H1 (cell line): ENCODE measurements around the gene TC2N. TPM values are rescaled to one million over a fixed set of nuclear protein-coding genes. Genes with fewer than 3 reads are reported as not detected.

Experiments used
- CTCF ChIA-PET: fragments of 300-600 bp; sonication (Branson Sonifier 250); formaldehyde crosslinking; loops from one replicate; lab custom pipeline; 2021; ENCODE audit not compliant: partially characterized antibody; lab: Charles Lee
- POLR2A ChIA-PET: fragments of 300-600 bp; sonication (Branson Sonifier 250); formaldehyde crosslinking; loops from one replicate; lab custom pipeline; 2021; ENCODE audit warnings: inconsistent platforms; ENCODE audit not compliant: partially characterized antibody; lab: Charles Lee
- DNase-seq, 2 experiments: peaks; one replicate each; pipeline versions ENCODE4 v3.0.0 to v3.0.0-alpha.2; 2010 to 2022; ENCODE audit warnings: low spot score in 2 of 2, low read depth in 1 of 2, mixed read lengths in 1 of 2
- FAIRE-seq: peaks from 2 replicates; lab custom pipeline; 2011; peaks lifted over from hg19 to GRCh38; lab: Jason Lieb, UNC
- H2AFZ ChIP-seq: 2 replicates; pipeline ENCODE4 v1.8.1; 2012; ENCODE audit warnings: low read length, inconsistent platforms
- H2AK5ac ChIP-seq: 2 replicates; pipeline ENCODE4 v1.6.1; 2013; ENCODE audit warnings: low read depth, low read length
- H2BK120ac ChIP-seq: replicated peaks from 2 replicates; pipeline ENCODE3; 2013; ENCODE audit warnings: low read depth, low read length, inconsistent platforms
- H2BK12ac ChIP-seq: 2 replicates; pipeline ENCODE4 v1.6.1; 2013; ENCODE audit warnings: low read depth, low read length
- H2BK15ac ChIP-seq: 2 replicates; pipeline ENCODE4 v1.6.1; 2013; ENCODE audit warnings: low read length
- H2BK20ac ChIP-seq: 2 replicates; pipeline ENCODE4 v1.6.1; 2013; ENCODE audit warnings: low read length
- H2BK5ac ChIP-seq: 2 replicates; pipeline ENCODE4 v1.6.1; 2013; ENCODE audit warnings: low read depth, low read length
- H3K14ac ChIP-seq: 2 replicates; pipeline ENCODE4 v1.6.1; 2013; ENCODE audit warnings: inconsistent platforms; ENCODE audit not compliant: insufficient read length
- H3K18ac ChIP-seq: 2 replicates; pipeline ENCODE4 v1.6.1; 2013; ENCODE audit warnings: low read length; ENCODE audit errors: extremely low read depth
- H3K23ac ChIP-seq: 2 replicates; pipeline ENCODE4 v1.6.1; 2013; ENCODE audit warnings: inconsistent platforms; ENCODE audit not compliant: insufficient read length
- H3K23me2 ChIP-seq: 2 replicates; pipeline ENCODE4 v1.6.1; 2013; ENCODE audit warnings: low read depth, low read length
- H3K27ac ChIP-seq: 2 replicates; pipeline ENCODE4 v1.6.1; 2011; ENCODE audit warnings: low read depth, low read length, inconsistent platforms
- H3K27me3 ChIP-seq, 4 experiments: replicated peaks in 1 of 4; 1 replicate in 1 of 4; 2 replicates in 3 of 4; pipeline versions ENCODE4 v1.6.1 to v1.8.1; 2011 to 2013; ENCODE audit warnings: low read length in 3 of 4, mild to moderate bottlenecking in 3 of 4, inconsistent platforms in 2 of 4, mixed read lengths in 2 of 4, moderate library complexity in 1 of 4; ENCODE audit not compliant: control insufficient read depth in 3 of 4, insufficient read depth in 3 of 4; ENCODE audit errors: extremely low read depth in 1 of 4
- H3K36me3 ChIP-seq, 4 experiments: 2 replicates each; pipeline versions ENCODE4 v1.6.1 to v1.8.1; 2011 to 2013; ENCODE audit warnings: mild to moderate bottlenecking in 4 of 4, low read length in 3 of 4, moderate library complexity in 2 of 4, control low read depth in 1 of 4, inconsistent platforms in 1 of 4; ENCODE audit not compliant: insufficient read depth in 4 of 4, control insufficient read depth in 2 of 4
- H3K4ac ChIP-seq: replicated peaks from 2 replicates; pipeline ENCODE3; 2013; ENCODE audit warnings: low read length, low read depth, mixed read lengths, inconsistent platforms; ENCODE audit not compliant: insufficient read length
- H3K4me1 ChIP-seq, 4 experiments: replicated peaks in 1 of 4; 1 replicate in 1 of 4; 2 replicates in 3 of 4; pipeline versions ENCODE4 v1.6.1 to v1.8.1; 2011 to 2013; ENCODE audit warnings: low read length in 3 of 4, inconsistent platforms in 2 of 4, mixed read lengths in 1 of 4; ENCODE audit not compliant: insufficient read depth in 4 of 4, control insufficient read depth in 3 of 4
- H3K4me2 ChIP-seq, 2 experiments: 2 replicates each; pipeline versions ENCODE4 v1.6.1 to v1.8.1; 2011 to 2013; ENCODE audit warnings: low read depth in 2 of 2, low read length in 2 of 2, control low read depth in 1 of 2, inconsistent platforms in 1 of 2, mild to moderate bottlenecking in 1 of 2; ENCODE audit not compliant: insufficient read depth in 1 of 2
- H3K4me3 ChIP-seq, 4 experiments: fragments of 200-600, 300-600 bp in 1 of 4; sonication (generic), shearing (Covaris generic), sonication (Bioruptor Twin) in 1 of 4; 2 replicates each; pipeline versions ENCODE4 v1.5.1 to v1.8.1; 2011 to 2016; ENCODE audit warnings: low read length in 4 of 4, low read depth in 3 of 4, control low read depth in 2 of 4, inconsistent platforms in 2 of 4, mild to moderate bottlenecking in 2 of 4, mixed read lengths in 1 of 4, moderate library complexity in 1 of 4; ENCODE audit not compliant: insufficient read depth in 2 of 4; ENCODE audit errors: extremely low read depth in 1 of 4
- H3K56ac ChIP-seq: replicated peaks from 2 replicates; pipeline ENCODE3; 2013; ENCODE audit warnings: low read depth, mild to moderate bottlenecking, mixed read lengths, low read length, inconsistent platforms; ENCODE audit not compliant: insufficient read length
- H3K79me1 ChIP-seq: 2 replicates; pipeline ENCODE4 v1.6.1; 2013; ENCODE audit warnings: low read depth, low read length, control low read depth
- H3K79me2 ChIP-seq, 2 experiments: 2 replicates each; pipeline versions ENCODE4 v1.6.1 to v1.8.1; 2012 to 2013; ENCODE audit warnings: low read length in 2 of 2, mild to moderate bottlenecking in 2 of 2, inconsistent platforms in 1 of 2; ENCODE audit not compliant: insufficient read depth in 2 of 2, control insufficient read depth in 1 of 2
- H3K9ac ChIP-seq, 4 experiments: replicated peaks in 1 of 4; 1 replicate in 1 of 4; 2 replicates in 3 of 4; pipeline versions ENCODE4 v1.6.1 to v1.8.1; 2011 to 2013; ENCODE audit warnings: low read depth in 3 of 4, low read length in 3 of 4, control low read depth in 2 of 4, mild to moderate bottlenecking in 2 of 4, moderate library complexity in 2 of 4, inconsistent platforms in 1 of 4; ENCODE audit errors: extremely low read depth in 1 of 4
- H3K9me3 ChIP-seq, 2 experiments: 2 replicates each; pipeline versions ENCODE4 v1.6.1 to v1.8.1; 2012 to 2013; ENCODE audit warnings: mild to moderate bottlenecking in 2 of 2, moderate library complexity in 2 of 2, control low read depth in 1 of 2, inconsistent platforms in 1 of 2, low read depth in 1 of 2, low read length in 1 of 2, mixed read lengths in 1 of 2; ENCODE audit not compliant: insufficient read depth in 2 of 2
- H4K20me1 ChIP-seq, 2 experiments: replicated peaks in 1 of 2; 2 replicates each; pipeline versions ENCODE3 to v1.8.1; 2011 to 2013; ENCODE audit warnings: inconsistent platforms in 2 of 2, low read length in 2 of 2, mild to moderate bottlenecking in 1 of 2; ENCODE audit not compliant: insufficient read depth in 2 of 2, control insufficient read depth in 1 of 2
- H4K5ac ChIP-seq: 2 replicates; pipeline ENCODE4 v1.6.1; 2013; ENCODE audit warnings: low read length, low read depth, mixed read lengths, inconsistent platforms; ENCODE audit not compliant: insufficient read length
- H4K8ac ChIP-seq: 2 replicates; pipeline ENCODE4 v1.8.0; 2013; ENCODE audit warnings: mild to moderate bottlenecking, moderate library complexity, low read length, inconsistent platforms; ENCODE audit not compliant: insufficient read depth; ENCODE audit errors: extremely low read depth
- H4K91ac ChIP-seq: replicated peaks from 2 replicates; pipeline ENCODE3; 2013; ENCODE audit warnings: low read length, mixed read lengths, inconsistent platforms; ENCODE audit not compliant: insufficient read length
- ASH2L ChIP-seq: fragments of 200-600, 300-600 bp; sonication (generic); IDR thresholded peaks from one replicate; pipeline ENCODE4 v1.7.1; 2017; ENCODE audit warnings: low read length
- CHD1 ChIP-seq: IDR thresholded peaks from 2 replicates; pipeline ENCODE4 v1.6.1; 2012; ENCODE audit warnings: low read depth, low read length, improper control_type of control experiment
- FOSL1 ChIP-seq: IDR thresholded peaks from 2 replicates; pipeline ENCODE4 v1.6.1; 2011; ENCODE audit warnings: mild to moderate bottlenecking, low read depth, low read length, moderate library complexity; ENCODE audit not compliant: insufficient read depth
- GTF2F1 ChIP-seq: IDR thresholded peaks from 2 replicates; pipeline ENCODE4 v1.6.1; 2012; ENCODE audit warnings: low read depth, low read length, improper control_type of control experiment, borderline replicate concordance
- KDM1A ChIP-seq: fragments of 200-600, 300-600 bp; sonication (generic); IDR thresholded peaks from 2 replicates; pipeline ENCODE4 v1.7.1; 2016; ENCODE audit warnings: mild to moderate bottlenecking, low read length, borderline replicate concordance
- KDM4A ChIP-seq: IDR thresholded peaks from one replicate; pipeline ENCODE4 v1.7.1; 2012; ENCODE audit warnings: low read depth, mild to moderate bottlenecking, moderate library complexity, low read length, inconsistent platforms; ENCODE audit not compliant: severe bottlenecking
- RFX5 ChIP-seq: IDR thresholded peaks from 2 replicates; pipeline ENCODE4 v1.6.1; 2011; ENCODE audit warnings: low read depth, low read length, improper control_type of control experiment, borderline replicate concordance
- SIN3A ChIP-seq, 2 experiments: IDR thresholded peaks in 1 of 2; conservative IDR thresholded peaks in 1 of 2; 2 replicates each; pipeline ENCODE4 v1.6.1; 2011 to 2012; ENCODE audit warnings: low read length in 2 of 2, improper control_type of control experiment in 1 of 2, low read depth in 1 of 2, mild to moderate bottlenecking in 1 of 2
- SIRT6 ChIP-seq: IDR thresholded peaks from one replicate; pipeline ENCODE4 v1.7.1; 2012; ENCODE audit warnings: low read length, inconsistent platforms
- SIX5 ChIP-seq: IDR thresholded peaks from 2 replicates; pipeline ENCODE4 v1.6.1; 2011; ENCODE audit warnings: mild to moderate bottlenecking, low read depth, low read length
- SP2 ChIP-seq: IDR thresholded peaks from 2 replicates; pipeline ENCODE4 v1.6.1; 2012; ENCODE audit warnings: mild to moderate bottlenecking, low read length, inconsistent platforms
- SP4 ChIP-seq: IDR thresholded peaks from 2 replicates; pipeline ENCODE4 v1.6.1; 2012; ENCODE audit warnings: low read length, inconsistent platforms
- SRF ChIP-seq: IDR thresholded peaks from 2 replicates; pipeline ENCODE4 v1.6.1; 2011; ENCODE audit warnings: mild to moderate bottlenecking, low read depth, low read length, moderate library complexity
- TBP ChIP-seq: IDR thresholded peaks from 2 replicates; pipeline ENCODE4 v1.6.1; 2011; ENCODE audit warnings: low read depth, low read length, improper control_type of control experiment
- WGBS, 2 experiments: shearing (Covaris generic) in 1 of 2; methylation state at CpG; one replicate each; pipeline versions ENCODE4 v1.1.6 to v1.1.7; 2013 to 2015; ENCODE audit warnings: low lambda C conversion rate in 2 of 2, mixed read lengths in 2 of 2, inconsistent platforms in 1 of 2, low coverage in 1 of 2, missing lambda C conversion rate in 1 of 2; ENCODE audit not compliant: insufficient replicate concordance in 2 of 2, insufficient coverage in 1 of 2, insufficient read length in 1 of 2; ENCODE audit errors: extremely low coverage in 1 of 2, missing lambda C conversion rate in 1 of 2; 5-methylcytosine and 5-hydroxymethylcytosine counted together
- polyA plus RNA-seq, 7 experiments: library from polyadenylated mRNA; depleted of rRNA in 3 of 7; stranded (reverse) in 5 of 7; unstranded in 2 of 7; fragments of >200 nt in 5 of 7; fragments of 200-250 nt in 2 of 7; gene quantifications; 1 replicate in 5 of 7; 2 replicates in 1 of 7; 4 replicates in 1 of 7; pipeline versions ENCODE4 v1.2.1 to v1.2.3, GENCODE V29; 2011 to 2013; ENCODE audit warnings: missing spikeins in 2 of 7, mixed read lengths in 2 of 7
- total RNA-seq: library from RNA; stranded (reverse); fragmentation: NEBNext Ultra II Directional; extraction: Animal tissue kit (Norgen Biotek cat#: 25700); gene quantifications from 2 replicates; pipeline ENCODE4 v1.2.1, GENCODE V29; 2021
- TF ChIP-seq, protein P1 (sequence below): IDR thresholded peaks from 2 replicates; pipeline ENCODE4 v1.6.1; 2011; ENCODE audit warnings: low read length, improper control_type of control experiment

TC2N gene
- total and polyA plus RNA-seq, 2 of the 8 experiments (the other 6 are each of a cell fraction or from before 2014, with no cell fraction given) = 9.7 to 36.2 TPM

DNA sequence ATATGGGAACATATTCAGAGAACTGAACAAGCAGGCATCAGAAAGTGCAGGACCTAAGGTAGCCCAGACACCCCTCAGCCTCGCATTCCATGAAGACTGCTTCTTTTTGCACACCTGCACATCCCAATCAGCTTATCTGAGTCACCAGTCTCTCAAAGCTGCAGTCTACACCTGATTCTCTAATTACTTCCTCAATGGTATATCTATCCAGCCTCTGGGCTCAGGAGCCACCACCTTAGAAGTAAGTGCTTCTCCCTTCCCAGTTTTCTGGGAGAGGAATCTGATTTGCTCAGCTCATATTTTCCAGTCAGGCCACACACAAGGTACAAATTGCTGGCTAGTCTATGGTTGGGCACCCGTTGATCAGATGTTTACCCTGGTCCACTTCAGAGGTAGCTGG, 21.7 kb downstream of the TC2N start:
- CTCF ChIA-PET = interaction anchor here (0.5 to 0.6 kb wide), 3 partner anchors 18 to 381 kb away, joined by 3 to 4 read pairs (median 3); no protein-coding TSS in a partner anchor
- Histone ChIP-seq H2BK5ac (no peak overlapping the region), H3K4me2 (no peak overlapping the region), H3K9me3 (no peaks in the 10 kb centered on the region), H3K27me3 (no peaks in the 10 kb centered on the region), H2BK120ac (no peak overlapping the region), H2BK20ac (no peak overlapping the region), H4K8ac (no peak overlapping the region), H3K27ac (no peak overlapping the region), H2AFZ (no peak overlapping the region), H4K91ac (no peak overlapping the region), H3K4me3 (no peak overlapping the region), H3K4ac (no peak overlapping the region), H3K18ac (no peak overlapping the region), H2AK5ac (no peak overlapping the region), H2BK12ac (no peak overlapping the region), H3K36me3 (no peaks in the 10 kb centered on the region), H4K20me1 (no peaks in the 10 kb centered on the region), H3K14ac (no peak overlapping the region), H3K4me1 (no peaks in the 10 kb centered on the region), H3K79me1 (no peaks in the 10 kb centered on the region), H3K23ac (no peak overlapping the region), H3K56ac (no peak overlapping the region), H3K9ac (no peak overlapping the region), H4K5ac (no peak overlapping the region), H3K79me2 (no peaks in the 10 kb centered on the region), H2BK15ac (no peak overlapping the region), H3K23me2 (no peaks in the 10 kb centered on the region)
- POLR2A ChIA-PET = no interaction called here
- FAIRE-seq (no peak), DNase-seq (no peak)
- WGBS, 2 experiments = 91% methylated on average over 2 of the region's 2 CpGs; no CpG with 5 or more reads in 1 of the 2 experiments
- TF ChIP-seq SIRT6 (no peak), SIX5 (no peak), GTF2F1 (no peak), RFX5 (no peak), CHD1 (no peak), KDM4A (no peak), KDM1A (no peak), ASH2L (no peak), SIN3A (conservative IDR thresholded peaks at IDR 0.05 in 1 of 2, IDR thresholded peaks at IDR 0.05 in 1 of 2; ENCODE audit: low read depth in 1 of 2, low read length in 2 of 2) (no peak), FOSL1 (no peak), SP4 (no peak), SRF (no peak), TBP (no peak), SP2 (no peak)
- TF ChIP-seq, protein P1, sequence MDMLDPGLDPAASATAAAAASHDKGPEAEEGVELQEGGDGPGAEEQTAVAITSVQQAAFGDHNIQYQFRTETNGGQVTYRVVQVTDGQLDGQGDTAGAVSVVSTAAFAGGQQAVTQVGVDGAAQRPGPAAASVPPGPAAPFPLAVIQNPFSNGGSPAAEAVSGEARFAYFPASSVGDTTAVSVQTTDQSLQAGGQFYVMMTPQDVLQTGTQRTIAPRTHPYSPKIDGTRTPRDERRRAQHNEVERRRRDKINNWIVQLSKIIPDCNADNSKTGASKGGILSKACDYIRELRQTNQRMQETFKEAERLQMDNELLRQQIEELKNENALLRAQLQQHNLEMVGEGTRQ = no peak
